HG02759 (cell line): ENCODE results near the gene MSMB.

Experiments used
- ATAC-seq: cut with Tn5 transposase; IDR thresholded peaks from one replicate; pipeline ENCODE4 v1.9.1; 2021; ENCODE audit warnings: mild to moderate bottlenecking, moderate library complexity; ENCODE audit not compliant: unreplicated experiment

MSMB gene

DNA sequence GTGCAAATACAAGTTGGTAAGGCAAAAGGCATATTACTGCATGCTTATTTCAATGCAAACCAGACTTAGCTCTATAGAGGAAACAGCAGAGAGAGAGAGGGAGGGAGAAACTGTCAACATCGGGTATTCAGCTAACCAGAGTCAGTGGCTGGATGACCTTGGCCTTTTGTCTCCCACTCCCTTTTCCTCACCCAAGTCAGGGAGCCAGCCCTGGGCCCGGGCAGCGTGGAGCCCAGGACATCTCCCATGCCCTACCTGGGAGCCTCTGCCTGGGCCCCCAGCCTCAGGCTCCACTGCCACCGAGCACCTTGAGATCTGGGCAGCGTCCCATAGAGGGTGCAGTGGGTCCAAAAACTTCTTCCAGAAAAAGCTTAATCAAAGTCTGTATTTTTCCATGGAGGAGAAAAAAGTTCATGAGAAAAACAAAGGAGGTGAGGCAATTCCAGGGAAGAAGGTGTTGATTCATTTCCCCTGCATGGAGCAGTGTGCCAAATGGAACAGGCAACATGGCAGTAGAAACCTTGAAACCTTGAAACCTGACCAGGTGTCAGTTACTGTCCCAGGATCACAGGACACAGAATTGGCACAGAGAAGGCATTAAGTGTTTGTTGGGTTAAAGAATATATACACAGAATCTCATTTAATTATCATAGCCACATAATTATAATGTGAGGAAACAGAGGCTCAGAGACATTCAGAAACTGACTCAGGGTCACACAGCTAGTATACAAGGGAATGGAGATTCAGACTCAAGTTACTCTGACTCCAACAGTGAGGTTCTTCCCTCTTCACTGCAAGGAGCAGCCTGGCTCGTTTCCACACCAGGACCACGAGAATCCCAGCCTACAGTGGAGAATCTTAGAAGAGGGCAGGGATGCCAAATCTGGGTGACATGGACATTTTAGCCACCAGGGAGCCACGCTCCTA lies 9.9 kb downstream of the MSMB start:
- no peak for ATAC-seq

DNA sequence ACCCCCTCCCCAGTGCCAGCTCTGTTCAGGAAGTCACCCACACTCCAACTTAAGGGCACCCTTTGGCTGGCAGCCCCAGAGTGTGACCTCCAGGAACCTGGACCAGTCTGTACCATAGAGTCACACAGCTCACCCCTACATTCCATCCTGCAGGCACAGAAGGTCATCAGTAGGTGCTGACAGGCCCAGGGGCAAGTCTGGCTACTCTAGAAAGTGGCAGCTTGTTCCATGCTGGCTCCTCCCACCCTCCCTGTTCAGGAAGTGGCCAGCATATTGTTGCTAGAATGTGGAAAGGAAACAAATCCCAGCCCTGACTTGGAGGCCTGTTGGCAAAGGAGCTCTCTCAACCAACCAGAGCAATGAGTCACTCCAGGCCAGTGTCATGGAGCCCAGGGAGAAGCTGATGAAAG lies 12.5 kb downstream of the MSMB start:
- ATAC-seq, result no peak

DNA sequence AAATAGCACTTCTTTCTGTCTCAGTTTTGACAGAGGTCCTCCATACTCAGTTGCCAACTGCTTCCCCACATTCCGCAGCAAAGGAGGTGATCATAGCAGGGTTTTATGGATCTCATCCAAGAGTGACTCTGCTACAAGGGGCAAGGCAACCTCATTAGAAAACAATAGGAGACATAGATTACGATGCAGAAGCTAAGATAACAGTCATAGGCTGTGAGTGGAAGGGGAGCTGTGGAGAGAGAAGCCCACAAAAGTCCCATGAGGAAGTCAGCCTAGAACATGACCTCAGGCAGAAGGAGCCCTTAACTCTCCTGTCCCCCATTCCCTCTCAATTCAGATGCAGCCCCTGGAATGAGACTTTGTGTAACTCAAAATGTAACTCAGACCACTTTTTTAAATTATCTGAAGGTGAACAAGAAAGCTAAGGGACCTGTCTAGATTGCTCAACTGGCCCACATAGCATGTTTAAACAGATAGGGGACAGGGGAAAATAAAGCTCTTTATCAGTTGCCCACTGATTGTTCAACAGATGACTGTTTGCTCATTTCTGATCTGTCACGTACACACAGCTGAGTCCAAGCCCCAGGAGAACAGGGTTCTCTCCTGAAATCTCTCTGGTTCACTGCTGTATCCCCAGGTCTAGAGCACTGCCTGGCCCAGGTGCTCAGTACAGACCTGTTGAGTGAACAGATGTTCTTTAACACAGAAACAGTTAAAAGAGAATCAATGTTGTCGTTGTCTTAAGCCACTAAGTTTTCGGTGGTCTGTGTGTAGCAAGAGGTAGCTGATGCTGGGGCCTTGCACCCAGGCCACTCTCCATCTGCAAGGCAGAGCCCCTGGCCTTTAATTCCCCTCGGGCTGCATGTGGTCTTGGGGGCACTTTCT lies 14.2 kb downstream of the MSMB start:
- ATAC-seq, result no peak

DNA sequence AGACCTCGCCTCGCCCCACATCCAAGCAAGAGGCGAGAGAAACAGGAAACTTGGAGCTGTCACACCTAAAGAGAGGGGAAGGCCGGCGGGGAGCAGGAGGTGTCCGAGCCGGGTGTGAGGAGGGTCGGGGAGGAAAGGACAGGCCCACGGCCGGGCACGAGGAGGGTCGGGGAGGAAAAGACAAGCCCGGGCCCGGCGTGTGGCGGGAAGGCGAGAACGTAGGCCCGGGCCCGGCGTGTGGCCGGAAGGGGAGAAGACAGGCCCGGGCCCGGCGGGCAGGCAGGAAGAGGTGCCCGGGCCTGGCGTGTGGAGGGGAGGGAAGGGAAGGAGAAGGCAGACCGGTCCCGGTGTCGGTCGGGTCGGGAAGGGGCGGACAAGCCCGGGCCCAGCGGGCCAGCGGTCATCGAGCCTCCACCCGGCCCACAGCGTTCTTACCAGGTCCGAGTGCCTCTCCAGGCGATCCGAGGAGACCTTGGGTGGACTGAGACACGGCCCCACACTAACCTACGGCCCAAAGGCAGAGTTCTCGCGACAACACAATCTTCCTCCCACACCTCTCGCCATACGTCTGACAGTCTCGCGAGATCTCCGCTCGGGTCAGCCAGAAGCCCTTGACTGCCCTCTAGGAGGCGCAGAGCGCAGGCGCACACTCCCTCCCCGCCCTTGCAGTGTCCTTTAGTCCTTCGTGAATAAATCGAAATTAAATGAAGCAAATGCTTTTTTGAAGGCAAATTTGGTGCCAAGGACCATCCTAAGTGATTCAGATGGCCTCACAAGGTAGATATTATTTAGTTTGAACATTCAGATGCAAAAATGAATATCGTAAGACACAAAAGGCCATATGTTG lies 15.8 kb downstream of the MSMB start, which contains the start of gene NCOA4:
NCOA4 (minus strand) TSS at position 533 of the 847 bp plus-strand sequence. CDS start 13,943 bp downstream, outside the sequence.
- ATAC-seq, result peak; percentile 97

DNA sequence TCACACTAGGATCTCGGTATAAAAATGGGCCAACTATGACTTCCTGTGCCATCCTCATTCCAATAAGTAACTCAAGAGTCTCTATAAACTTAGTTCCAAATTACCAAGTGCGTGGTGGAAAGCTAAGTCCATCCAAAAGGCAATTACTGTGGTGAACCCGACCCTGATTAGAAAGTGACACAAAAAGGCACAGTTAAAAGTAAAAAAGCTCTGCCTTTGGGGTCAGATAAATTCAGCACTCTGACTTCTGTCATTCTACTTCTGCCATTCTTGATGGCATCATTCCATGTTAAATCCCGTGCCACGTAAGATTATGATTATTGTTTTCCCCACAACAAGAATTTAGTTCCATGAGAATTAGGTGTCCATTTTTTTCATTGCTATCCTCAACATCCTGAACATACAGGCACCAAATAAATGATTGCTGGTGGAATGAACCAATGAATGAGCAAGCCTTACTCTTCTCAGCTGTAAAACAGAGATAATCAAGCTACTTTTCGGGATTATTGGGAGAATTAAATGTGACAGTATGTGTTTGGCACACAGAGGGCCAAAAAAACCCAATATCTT lies 16.5 kb downstream of the MSMB start:
- ATAC-seq, result no peak

DNA sequence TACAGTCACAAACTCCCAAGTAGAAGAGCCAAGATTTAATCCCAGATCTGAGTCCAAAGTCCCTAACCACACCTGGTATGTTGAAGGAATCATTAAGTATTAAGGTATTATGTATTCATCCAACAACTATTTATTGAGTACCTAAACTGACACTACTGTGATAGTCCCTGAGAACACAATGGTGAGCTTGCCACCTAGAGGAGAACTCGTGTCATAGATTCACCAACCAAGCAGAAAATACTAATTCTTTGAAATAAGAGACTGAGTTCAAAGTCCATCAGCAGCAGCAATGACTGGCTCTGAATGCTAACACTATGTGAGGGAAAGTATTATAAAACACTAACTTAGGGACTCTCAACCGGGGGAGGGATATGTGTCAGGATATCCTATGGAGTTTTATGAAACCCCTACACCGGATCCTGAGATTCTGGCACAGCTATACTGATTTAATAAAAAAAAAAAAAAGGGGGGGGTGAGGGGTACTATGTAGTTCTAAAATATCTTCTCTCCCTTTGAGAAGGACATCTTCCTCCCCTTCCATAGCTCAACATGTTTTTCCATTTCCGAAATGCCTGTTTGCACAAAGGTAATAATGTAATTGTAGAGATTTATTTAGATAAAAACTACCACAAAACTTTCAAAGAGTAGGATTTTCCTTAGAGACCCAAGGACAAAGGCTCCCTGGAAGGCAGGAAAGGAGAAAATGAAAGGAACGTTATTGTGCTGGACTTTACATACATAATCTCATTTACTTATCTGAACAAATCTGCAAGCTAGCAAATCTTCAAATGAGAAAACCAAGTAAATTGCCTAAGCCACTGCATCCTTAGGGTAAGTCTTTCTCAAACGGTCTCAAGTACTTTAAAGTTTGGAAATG lies 17.2 kb downstream of the MSMB start:
- ATAC-seq, result peak; percentile 45

DNA sequence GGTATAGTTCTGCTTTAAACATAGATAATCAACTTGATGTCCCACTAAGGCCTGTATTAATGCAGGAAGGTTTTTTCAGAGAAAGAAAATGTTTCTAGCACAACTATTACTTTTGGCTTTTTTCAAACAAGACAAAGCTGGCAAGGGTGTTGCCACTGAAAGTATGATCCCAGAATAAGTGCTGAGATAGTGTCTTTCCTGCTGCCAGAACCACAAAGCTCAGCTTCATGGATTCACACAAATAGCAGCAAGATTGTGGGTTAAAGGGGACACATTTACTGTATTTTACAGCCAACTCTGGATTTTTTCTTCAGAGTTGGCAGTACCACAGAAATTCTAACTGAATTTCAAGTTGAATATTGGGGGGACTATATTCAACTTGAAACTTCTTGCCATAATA lies 20.0 kb downstream of the MSMB start:
- no peak for ATAC-seq

DNA sequence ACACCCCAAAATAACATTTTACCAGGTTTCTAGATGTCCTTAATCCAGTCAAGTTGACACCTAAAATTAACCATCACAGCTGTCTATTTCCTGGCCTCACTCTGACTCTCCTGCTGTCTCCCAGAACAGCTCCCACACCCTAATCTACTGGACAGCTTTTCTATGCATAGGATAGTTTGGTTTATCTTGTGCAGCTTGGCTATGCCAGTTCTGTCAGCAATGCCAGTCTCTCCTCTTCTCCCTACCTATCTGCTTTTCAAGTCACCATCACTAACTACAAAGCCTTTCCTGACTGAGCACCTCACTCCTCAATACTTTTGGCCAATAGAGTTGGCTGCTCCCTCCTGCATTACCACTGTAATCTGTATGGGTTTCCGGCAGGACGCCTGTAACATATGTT lies 20.7 kb downstream of the MSMB start:
- ATAC-seq, result no peak

DNA sequence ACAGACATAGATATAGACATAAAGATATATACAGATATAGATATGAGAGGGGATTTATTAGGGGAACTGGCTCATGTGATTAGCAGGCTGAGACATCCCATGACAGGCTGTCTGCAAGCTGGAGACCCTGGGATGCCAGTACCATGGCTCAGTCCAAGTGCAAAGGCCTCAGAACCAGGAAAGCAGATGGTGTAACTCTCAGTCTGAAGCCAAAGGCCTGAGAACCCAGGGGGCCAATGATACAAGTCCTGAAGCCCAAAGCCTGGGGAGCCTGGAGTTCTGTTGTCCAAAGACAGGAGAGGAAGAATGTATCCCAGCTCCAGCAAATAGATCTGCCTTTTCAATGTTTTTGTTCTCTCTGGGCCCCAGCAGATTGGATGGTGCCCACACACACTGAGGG lies 21.1 kb downstream of the MSMB start:
- no peak for ATAC-seq

DNA sequence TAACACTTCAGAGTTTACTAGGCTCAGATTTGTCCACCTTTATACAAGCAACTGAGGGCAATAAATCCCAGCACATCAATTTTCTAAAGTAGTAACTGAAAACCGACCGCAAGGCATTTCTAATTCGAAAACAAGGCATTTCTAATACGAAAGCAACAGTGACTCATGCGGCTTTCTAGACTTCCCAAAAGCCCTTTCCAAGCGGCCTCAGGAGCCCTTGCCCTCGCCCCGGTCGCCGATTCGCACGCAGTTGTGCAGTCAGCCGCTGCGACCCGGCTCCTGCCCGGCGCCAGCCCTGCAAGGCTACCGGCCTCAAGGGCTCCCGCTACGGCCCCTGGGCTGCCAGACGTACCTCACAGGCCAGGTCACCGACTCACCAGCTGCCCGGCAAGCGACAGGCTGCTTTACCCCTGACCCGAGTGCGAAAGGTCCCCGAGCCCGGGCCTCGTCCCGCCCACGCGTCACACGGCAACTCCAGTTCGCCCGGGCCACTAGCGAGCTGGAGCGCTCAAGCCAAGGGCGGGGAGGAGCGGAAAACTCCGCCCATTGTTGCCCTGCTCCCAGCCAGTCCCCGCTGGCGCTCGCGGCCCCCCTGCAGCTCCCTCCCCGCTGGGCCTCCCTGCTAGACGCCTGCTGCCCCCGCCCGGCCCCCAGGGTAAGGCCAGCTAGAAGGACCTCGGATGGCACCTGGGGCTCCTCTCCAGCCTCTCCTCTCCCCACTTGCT lies 22.9 kb downstream of the MSMB start:
- peak; percentile 96 for ATAC-seq

DNA sequence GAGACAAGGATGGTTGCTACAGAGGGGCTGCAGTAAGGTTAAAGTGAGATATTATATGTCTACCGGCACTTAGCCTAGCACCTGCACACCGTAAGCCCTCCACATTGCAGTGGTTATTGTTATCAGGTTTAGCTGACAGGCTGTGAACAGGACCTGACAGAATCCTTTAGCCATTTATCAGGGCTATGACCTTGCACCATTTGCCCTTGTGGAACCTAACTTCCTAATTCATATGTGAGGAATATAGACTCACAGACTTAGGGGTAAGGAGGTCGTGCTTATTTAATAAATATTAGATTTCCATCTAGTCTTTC lies 25.8 kb downstream of the MSMB start:
- no peak for ATAC-seq

DNA sequence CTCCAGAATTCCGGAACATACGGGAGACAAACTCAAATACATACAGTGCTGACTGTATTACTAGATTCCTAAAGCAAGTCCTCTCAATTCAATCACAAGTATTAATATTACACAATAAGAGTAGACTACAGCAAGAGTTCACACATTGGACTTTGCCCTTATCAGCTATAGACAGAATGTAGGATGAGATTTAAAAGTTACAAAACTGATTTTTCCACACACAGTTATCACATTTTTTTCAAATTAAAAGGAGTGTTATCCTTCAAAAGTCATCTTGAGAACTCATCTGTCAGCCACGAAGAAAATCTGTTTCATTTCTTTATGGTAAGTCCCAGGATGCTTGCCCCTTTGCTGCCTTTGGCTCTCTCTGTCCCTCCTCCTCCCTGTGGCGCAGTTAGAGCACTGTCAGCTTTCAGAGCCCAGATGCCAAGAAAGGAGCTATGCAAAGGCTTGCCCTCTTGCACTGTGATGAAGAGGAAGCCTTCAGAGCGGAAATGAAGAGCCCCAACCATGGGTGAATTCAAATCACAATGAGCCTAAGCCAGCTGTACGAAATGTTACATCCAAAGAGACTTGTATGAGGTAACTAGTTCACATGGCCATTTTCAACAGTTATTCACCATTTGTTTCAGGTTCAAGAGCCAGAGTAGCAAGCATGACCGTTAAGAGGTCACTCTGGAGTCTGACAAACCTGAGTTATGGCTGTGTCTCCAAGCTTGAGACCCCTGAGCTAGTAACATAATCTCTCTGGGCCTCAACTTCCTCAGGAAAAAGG lies 26.3 kb downstream of the MSMB start:
- ATAC-seq, result peak; percentile 33

DNA sequence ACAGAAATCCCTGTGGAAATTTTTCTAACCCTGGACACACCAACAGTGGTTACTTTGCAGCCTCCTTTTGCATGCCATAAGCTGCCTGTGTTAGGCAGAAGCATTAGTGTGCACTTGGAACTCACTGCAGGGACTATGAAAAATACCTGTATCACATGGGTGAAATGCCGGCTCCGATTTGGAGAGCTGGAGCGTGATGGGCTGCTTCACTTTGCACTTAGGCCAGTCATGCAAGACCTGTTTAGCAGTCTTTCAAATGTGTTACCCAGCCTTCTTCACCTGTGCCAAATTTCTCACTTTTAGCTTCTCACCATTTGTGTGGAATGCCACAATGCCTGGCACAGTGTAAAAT lies 26.9 kb downstream of the MSMB start:
- no peak for ATAC-seq

DNA sequence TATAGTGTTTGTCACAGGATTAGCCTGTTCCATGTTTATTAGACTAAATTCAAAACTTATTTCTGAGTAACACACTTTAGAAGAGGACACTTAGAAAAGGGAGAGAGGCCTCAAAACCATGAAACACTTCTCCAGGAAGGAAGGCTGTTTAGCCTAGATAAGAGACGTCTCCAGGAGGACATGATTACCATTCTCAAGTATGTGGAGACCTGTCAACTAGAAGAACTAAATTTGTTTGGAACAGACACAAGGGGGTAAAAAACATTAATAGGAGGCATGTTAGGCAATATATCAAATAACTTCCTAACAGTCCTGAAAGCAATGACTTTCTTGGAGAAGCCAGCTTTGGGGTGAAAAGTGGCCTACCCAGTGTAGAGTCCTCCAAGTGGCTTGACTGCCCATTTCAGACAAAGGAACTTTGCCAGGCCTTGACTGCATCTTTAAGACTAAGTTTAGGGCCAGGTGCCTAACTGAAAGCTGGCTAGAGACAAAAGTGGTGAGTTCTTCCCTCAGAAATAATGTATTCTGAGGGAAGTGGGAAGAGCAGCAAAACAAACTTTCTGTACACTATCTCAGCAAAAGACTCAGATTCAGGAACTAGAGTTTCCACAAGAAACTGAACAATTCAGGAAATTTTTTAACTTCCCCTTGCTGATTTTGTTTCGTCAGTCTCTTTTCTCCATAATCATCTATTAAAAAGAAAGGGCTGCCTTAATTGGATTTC lies 27.5 kb downstream of the MSMB start:
- no peak for ATAC-seq

DNA sequence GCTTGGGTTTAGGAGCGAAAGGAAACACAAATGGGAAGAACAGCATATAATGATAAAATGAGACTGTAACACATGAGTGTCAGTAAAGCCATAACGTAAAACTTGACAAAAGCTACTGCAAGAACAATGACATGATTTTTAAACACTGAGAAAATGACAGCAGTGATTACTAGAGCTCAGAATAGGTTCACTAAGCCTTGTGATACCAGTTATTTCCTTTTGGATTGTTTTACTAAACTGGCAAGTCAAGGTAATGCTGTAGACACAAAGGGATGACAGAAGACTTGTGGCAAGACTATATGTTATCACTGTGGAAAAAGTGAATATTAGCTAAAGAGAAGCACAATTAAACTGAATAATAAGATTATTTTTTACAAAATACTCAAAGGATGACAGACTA lies 28.3 kb downstream of the MSMB start:
- ATAC-seq, result no peak

DNA sequence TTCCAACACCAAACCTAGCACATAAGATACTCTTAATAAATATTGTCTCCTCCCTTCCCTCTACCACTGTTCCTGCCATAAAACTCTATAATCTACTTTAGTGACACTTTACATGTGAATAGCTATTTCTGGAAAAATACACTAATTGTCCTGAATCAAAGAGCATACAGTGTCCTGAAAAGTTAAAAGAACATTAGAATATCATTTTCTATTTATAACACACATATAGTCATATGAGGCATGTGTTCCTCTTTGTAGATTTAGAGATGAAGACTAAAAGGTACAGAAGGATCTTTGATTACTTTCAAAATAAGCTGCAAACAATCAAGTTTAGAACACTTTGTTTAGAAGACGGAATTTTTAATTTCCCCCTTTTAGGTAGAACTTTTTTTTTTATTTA lies 29.3 kb downstream of the MSMB start:
- ATAC-seq, result no peak

DNA sequence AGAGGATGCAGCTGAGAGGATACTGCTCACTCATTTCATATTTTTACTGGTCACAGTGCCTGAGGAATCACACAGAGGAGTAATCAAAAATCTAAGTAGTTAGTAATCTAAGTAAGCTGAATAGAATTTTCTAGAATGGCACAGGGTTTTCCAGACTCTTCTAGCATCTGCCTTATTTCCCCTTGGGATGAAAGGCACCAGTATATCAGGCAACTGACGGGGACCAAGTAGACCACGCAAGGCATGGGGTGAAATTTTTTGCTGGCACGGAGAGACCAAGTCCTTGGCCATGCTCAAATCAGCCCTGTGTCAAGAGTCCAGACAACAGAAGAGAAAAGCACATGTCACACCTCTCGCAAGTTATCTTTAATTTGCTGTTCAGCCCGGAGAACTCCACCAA lies 29.9 kb downstream of the MSMB start:
- ATAC-seq, result no peak
